ENCODE results near the gene NCOA3.
"Not testable (repeated sequence)": the region's sequence is repeated elsewhere in the genome, so short reads cannot be mapped to it uniquely, and the experiment has no call there.

The NCOA3 gene

GRCh38 chr20:47572105-47572729 lies 70.5 kb downstream of the NCOA3 start:
- DNase-seq (ENCODE audit: insufficient read length, low spot score): no peak
- no peak for FAIRE-seq
- no peak for TF ChIP-seq CTCF (IDR thresholded peaks at IDR 0.05; ENCODE audit: insufficient read depth, missing control alignments)

DNA sequence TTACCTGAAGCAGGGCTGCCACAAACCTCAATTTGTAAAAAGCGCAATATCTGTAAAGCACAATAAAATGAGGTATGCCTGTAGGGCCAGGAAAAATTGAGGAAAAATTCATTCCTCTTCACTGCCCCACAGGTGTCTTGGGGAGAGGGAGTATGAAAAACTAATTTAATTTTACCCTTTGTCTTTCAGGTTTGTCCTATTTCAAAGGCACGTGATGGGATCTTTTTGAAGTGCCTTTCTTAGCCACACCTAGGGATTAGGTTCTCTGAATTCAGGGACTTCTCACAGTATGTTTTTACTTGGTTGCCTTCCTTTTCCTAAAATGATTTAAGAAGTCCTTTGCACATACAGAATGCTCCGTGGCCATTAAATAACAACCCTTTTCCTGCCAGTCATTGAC lies 71.9 kb downstream of the NCOA3 start:
- FAIRE-seq (no peak), DNase-seq (ENCODE audit: insufficient read length, low spot score) (no peak)
- TF ChIP-seq CTCF (IDR thresholded peaks at IDR 0.05; ENCODE audit: insufficient read depth, missing control alignments): no peak

DNA sequence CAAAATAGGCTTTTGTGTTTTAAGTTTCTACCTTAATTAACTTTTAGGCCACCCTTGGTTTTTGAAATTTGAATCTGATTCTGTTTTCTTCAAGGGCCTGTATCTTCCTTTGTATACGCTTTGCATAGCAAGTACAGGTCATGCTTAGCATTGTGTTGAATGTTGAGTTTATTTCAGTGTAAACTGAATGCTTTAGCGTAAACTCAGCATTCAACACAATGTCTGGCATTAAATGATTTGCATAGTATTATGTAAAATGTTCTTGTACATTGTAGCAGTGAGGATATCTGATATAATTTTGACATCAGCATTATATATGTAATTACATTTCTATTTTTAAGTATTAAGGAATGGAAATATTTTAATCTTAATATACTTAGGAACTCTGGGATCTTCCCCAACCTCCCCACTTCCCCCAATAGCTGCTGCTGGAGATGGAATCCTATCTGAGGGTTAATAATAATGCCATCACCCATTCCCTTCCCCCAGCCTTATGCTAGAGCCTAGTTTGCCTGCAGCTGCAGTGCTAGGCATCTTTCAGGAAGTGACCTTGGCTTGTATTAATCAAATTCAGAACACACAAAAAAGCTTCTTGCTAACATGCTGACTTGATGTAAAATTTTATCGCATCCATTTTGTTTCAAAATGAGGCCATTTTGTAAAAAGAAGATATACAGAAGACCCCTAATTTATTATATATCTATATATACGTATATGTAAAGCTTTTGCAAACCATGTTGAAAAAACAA lies 73.1 kb downstream of the NCOA3 start:
- no peak for FAIRE-seq
- no peak for TF ChIP-seq CTCF (IDR thresholded peaks at IDR 0.05; ENCODE audit: insufficient read depth, missing control alignments)
- DNase-seq (ENCODE audit: insufficient read length, low spot score): no peak

DNA sequence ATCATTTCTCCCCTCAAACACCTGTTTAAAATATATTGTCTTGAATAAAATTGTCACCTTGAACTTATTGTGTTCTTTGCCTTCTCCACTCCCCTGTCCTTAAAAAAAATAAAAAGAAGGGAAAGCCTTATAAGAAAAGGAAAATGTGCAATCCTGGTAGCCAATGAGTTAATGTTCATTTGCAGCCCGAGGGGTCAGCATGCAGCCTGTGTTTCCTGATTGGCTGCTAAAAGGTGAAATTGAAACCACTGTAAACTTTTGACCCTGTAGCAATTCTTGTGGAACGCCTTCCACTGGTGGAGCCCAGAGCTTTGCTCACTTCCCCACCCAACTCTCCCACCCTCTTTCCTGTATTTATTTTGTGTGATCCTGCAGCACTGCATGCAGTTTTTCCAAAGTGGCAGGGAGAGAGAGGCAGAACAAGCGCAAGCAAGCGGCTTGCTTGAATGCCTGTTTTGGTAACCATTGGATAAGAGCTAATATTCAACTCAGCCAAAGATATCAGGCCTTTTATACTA lies 74.9 kb downstream of the NCOA3 start:
- no peak for FAIRE-seq
- DNase-seq (ENCODE audit: insufficient read length, low spot score): no peak
- TF ChIP-seq CTCF (IDR thresholded peaks at IDR 0.05; ENCODE audit: insufficient read depth, missing control alignments): no peak

GRCh38 chr20:47577314-47577713 lies 75.6 kb downstream of the NCOA3 start:
- TF ChIP-seq CTCF (IDR thresholded peaks at IDR 0.05; ENCODE audit: insufficient read depth, missing control alignments): no peak
- FAIRE-seq (no peak), DNase-seq (ENCODE audit: insufficient read length, low spot score) (no peak)

GRCh38 chr20:47578543-47578942 lies 76.9 kb downstream of the NCOA3 start:
- DNase-seq (ENCODE audit: insufficient read length, low spot score) (no peak), FAIRE-seq (no peak)
- no peak for TF ChIP-seq CTCF (IDR thresholded peaks at IDR 0.05; ENCODE audit: insufficient read depth, missing control alignments)

DNA sequence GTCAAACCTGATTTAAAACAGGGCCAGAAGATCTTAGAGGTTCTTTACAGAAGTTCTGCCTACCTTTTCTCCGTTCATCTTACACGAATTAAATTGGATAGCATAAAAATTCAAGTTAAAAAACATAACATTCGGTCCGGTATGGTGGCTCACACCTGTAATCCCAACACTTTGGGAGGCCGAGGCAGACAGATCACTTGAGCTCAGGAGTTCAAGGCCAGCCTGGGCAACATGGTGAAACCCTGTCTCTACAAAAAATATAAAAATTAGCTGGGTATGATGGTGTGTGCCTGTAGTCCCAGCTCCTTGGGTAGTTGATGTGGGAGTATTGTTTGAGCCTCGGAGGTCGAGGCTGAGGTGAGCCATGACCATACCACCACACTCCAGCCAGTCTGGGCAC lies 79.0 kb downstream of the NCOA3 start:
- DNase-seq (ENCODE audit: insufficient read length, low spot score); FAIRE-seq: not testable (repeated sequence)
